ENCODE results near the gene ASMT. TPM values are rescaled to one million over a fixed set of nuclear protein-coding genes. Genes with fewer than 3 reads are reported as not detected.

Gene ASMT
- total and polyA plus RNA-seq, 10 of the 15 experiments (the other 5 are each of a cell fraction or from before 2014, with no cell fraction given): 0.18 to 0.29 TPM; not detected in 8

- ChIA-PET CTCF (no interaction called here), SMC1A (ENCODE audit: uncharacterized antibody, unreplicated experiment) (no interaction called here), POLR2A (no interaction called here), RAD21 (ENCODE audit: unreplicated experiment) (no interaction called here)
- H3K79me2 ChIP-seq (ENCODE audit: control insufficient read depth, insufficient read depth, low read length): no peaks in the 10 kb centered on the region
- FAIRE-seq (no peak), DNase-seq (ENCODE audit: low read depth, low spot score) (no peak), ATAC-seq (no peak)
- in situ Hi-C loops (cut with MboI): no loop called here
- 88% methylated on average over 5 of the region's 5 CpGs for WGBS (ENCODE audit: insufficient coverage, insufficient replicate concordance, low lambda C conversion rate, missing lambda C conversion rate)
- no peaks in the 10 kb centered on the region for H4K20me1 ChIP-seq (ENCODE audit: control insufficient read depth, insufficient read depth)
- BruUV-seq (replicated peaks): no TSS peak
- H2AFZ ChIP-seq (ENCODE audit: control insufficient read depth, low read depth, low read length): no peak overlapping the region
- H3K4me3 ChIP-seq: no peak overlapping the region
- intact Hi-C loops (cut with micrococcal nuclease; ENCODE audit: unreplicated experiment): no loop called here
- H3K27me3 ChIP-seq (replicated peaks in 1 of 2; ENCODE audit: control insufficient read depth in 2 of 2, insufficient read depth in 2 of 2, low read length in 1 of 2): no peaks in the 10 kb centered on the region; a peak in 1 of 4 replicates
- no peaks in the 10 kb centered on the region for H3K9me3 ChIP-seq (replicated peaks; ENCODE audit: control insufficient read depth, insufficient read depth, low read length)
- H3K9ac ChIP-seq (ENCODE audit: control insufficient read depth, insufficient read depth, low read length): no peak overlapping the region
- H3K4me2 ChIP-seq (ENCODE audit: control insufficient read depth, insufficient read depth): no peak overlapping the region
- H3K27ac ChIP-seq (ENCODE audit: control insufficient read depth, insufficient read depth): no peak overlapping the region
- no peaks in the 10 kb centered on the region; the same call in 1 of the 2 replicates for H3K4me1 ChIP-seq (ENCODE audit: control insufficient read depth, insufficient read depth, low read length)
- TF ChIP-seq TCF7 (IDR thresholded peaks at IDR 0.05; ENCODE audit: borderline replicate concordance) (no peak), TBL1XR1 (IDR thresholded peaks at IDR 0.05; ENCODE audit: low read depth, low read length) (no peak), PAX5 (IDR thresholded peaks at IDR 0.05; ENCODE audit: borderline replicate concordance, low read depth, low read length) (no peak), BHLHE40 (IDR thresholded peaks at IDR 0.05; ENCODE audit: borderline replicate concordance in 1 of 2, low read depth in 2 of 2, low read length in 1 of 2) (no peak), ATF7 (IDR thresholded peaks at IDR 0.05; ENCODE audit: low read depth) (no peak)
- TF ChIP-seq, protein P1, sequence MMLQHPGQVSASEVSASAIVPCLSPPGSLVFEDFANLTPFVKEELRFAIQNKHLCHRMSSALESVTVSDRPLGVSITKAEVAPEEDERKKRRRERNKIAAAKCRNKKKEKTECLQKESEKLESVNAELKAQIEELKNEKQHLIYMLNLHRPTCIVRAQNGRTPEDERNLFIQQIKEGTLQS (IDR thresholded peaks at IDR 0.05; ENCODE audit: borderline replicate concordance, extremely low read depth, low read depth, low read length): no peak
- no peaks in the 10 kb centered on the region for H3K36me3 ChIP-seq (ENCODE audit: control insufficient read depth in 2 of 2, insufficient read depth in 2 of 2, low read length in 1 of 2)
These were observed 2.1 kb upstream of the ASMT start for GRCh38 chrX:1612641-1613286.

DNA sequence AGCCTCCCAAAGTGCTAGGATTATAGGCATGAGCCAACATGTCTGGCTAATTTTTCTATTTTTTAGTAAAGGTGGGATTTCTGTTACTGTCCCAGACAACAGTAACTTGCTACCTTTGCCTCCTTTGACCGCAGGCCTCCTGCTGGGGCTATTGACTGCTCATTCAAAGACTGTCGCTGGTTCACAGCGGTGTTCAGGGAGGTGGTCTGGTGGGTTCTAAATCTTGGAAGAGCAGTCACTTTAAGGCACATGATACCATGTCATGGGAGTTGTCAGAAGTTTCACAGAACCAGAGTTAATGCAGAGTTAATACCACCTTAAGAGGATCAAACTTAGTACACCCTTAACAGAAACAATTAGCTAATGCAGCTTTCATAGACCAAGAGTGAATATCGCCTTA is 3.8 kb downstream of the ASMT start:
- no peaks in the 10 kb centered on the region for H3K36me3 ChIP-seq (ENCODE audit: control insufficient read depth in 2 of 2, insufficient read depth in 2 of 2, low read length in 1 of 2)
- no peak overlapping the region for H3K4me2 ChIP-seq (ENCODE audit: control insufficient read depth, insufficient read depth)
- ChIA-PET CTCF (no interaction called here), RAD21 (ENCODE audit: unreplicated experiment) (no interaction called here), POLR2A (no interaction called here), SMC1A (ENCODE audit: uncharacterized antibody, unreplicated experiment) (no interaction called here)
- 86% methylated on average over 4 of the region's 4 CpGs for WGBS (ENCODE audit: insufficient coverage, insufficient replicate concordance, low lambda C conversion rate, missing lambda C conversion rate)
- no peak overlapping the region for H3K27ac ChIP-seq (ENCODE audit: control insufficient read depth, insufficient read depth)
- H3K79me2 ChIP-seq (ENCODE audit: control insufficient read depth, insufficient read depth, low read length): no peaks in the 10 kb centered on the region
- FAIRE-seq: no peak
- DNase-seq (ENCODE audit: low read depth, low spot score): no peak
- no TSS peak for BruUV-seq (replicated peaks)
- H3K27me3 ChIP-seq (replicated peaks in 1 of 2; ENCODE audit: control insufficient read depth in 2 of 2, insufficient read depth in 2 of 2, low read length in 1 of 2): no peaks in the 10 kb centered on the region
- no peaks in the 10 kb centered on the region for H4K20me1 ChIP-seq (ENCODE audit: control insufficient read depth, insufficient read depth)
- intact Hi-C loops (cut with micrococcal nuclease; ENCODE audit: unreplicated experiment) (no loop called here), in situ Hi-C loops (cut with MboI) (no loop called here)
- H3K4me3 ChIP-seq: no peak overlapping the region
- H3K4me1 ChIP-seq (ENCODE audit: control insufficient read depth, insufficient read depth, low read length): peaks cover 3% of the 10 kb centered on the region; the same call in 1 of the 2 replicates
- no peak for TF ChIP-seq ZNF24 (IDR thresholded peaks at IDR 0.05)
- TF ChIP-seq CBFB (IDR thresholded peaks at IDR 0.05; ENCODE audit: low read depth): no peak
- TF ChIP-seq GABPA (IDR thresholded peaks at IDR 0.05; ENCODE audit: low read depth): no peak
- TF ChIP-seq SMAD5 (IDR thresholded peaks at IDR 0.05; ENCODE audit: low read depth): no peak
- TF ChIP-seq JUND (IDR thresholded peaks at IDR 0.05; ENCODE audit: low read depth, low read length): no peak
- TF ChIP-seq POU2F2 (IDR thresholded peaks at IDR 0.05; ENCODE audit: borderline replicate concordance, low read depth, low read length): no peak
- H3K9ac ChIP-seq (ENCODE audit: control insufficient read depth, insufficient read depth, low read length): no peak overlapping the region
- no peaks in the 10 kb centered on the region for H3K9me3 ChIP-seq (replicated peaks; ENCODE audit: control insufficient read depth, insufficient read depth, low read length)
- 0 out of 3 replicates have a peak, but pooled peaks have one; percentile 21 for ATAC-seq
- H2AFZ ChIP-seq (ENCODE audit: control insufficient read depth, low read depth, low read length): no peak overlapping the region
